Esophagus squamous epithelium (tissue), 4 donors: ENCODE measurements around the gene SOX21.

Experiments
- POLR2A ChIP-seq, 4 donors: fragments of 450-650 bp; IDR thresholded peaks; one replicate each; pipeline ENCODE4 v1.6.1; 2017; ENCODE audit warnings: antibody characterized with exemption in 4 of 4, mild to moderate bottlenecking in 4 of 4, moderate library complexity in 3 of 4
- TF ChIP-seq, protein P1 (sequence below), 6 experiments: fragments of 450-650 bp in 4 of 6; fragments of 200-600 bp in 2 of 6; sonication (generic) in 2 of 6; IDR thresholded peaks; one replicate each; pipeline ENCODE4 v1.5.1; 2016 to 2019; ENCODE audit warnings: antibody characterized with exemption in 6 of 6, mild to moderate bottlenecking in 4 of 6, moderate library complexity in 4 of 6

DNA sequence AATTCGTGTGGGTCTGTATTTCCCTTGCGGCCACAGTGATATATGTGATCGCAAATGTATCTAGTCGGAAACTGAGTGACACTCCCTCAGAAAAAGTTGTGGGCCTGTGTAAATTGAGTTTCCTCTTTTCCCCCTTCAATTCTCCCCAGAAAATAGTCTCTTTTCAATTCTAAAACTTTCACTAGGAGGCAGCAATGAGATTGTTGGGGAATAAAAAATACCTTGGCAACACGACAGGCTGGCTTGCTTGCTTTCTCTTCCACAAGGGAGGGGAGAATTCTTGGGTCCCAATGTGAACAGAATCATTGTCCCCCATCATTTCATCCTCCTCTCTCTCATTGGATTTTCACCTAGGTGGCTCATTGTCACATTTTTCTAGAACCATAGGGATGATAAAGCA is 3.7 kb upstream of the SOX21 start:
- TF ChIP-seq, protein P1, sequence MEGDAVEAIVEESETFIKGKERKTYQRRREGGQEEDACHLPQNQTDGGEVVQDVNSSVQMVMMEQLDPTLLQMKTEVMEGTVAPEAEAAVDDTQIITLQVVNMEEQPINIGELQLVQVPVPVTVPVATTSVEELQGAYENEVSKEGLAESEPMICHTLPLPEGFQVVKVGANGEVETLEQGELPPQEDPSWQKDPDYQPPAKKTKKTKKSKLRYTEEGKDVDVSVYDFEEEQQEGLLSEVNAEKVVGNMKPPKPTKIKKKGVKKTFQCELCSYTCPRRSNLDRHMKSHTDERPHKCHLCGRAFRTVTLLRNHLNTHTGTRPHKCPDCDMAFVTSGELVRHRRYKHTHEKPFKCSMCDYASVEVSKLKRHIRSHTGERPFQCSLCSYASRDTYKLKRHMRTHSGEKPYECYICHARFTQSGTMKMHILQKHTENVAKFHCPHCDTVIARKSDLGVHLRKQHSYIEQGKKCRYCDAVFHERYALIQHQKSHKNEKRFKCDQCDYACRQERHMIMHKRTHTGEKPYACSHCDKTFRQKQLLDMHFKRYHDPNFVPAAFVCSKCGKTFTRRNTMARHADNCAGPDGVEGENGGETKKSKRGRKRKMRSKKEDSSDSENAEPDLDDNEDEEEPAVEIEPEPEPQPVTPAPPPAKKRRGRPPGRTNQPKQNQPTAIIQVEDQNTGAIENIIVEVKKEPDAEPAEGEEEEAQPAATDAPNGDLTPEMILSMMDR (IDR thresholded peaks at IDR 0.05): peak in 4 of 6 experiments; percentile 11 to 42 (median 18)
- no peak for TF ChIP-seq POLR2A (IDR thresholded peaks at IDR 0.05)
